ENCODE data around the gene UNK. TPM values are rescaled to one million over a fixed set of nuclear protein-coding genes. Genes with fewer than 3 reads are reported as not detected.

Gene UNK
- total RNA-seq, 4 donors from 2014 or later: 26.5 to 42.5 (median 31.9) TPM

DNA sequence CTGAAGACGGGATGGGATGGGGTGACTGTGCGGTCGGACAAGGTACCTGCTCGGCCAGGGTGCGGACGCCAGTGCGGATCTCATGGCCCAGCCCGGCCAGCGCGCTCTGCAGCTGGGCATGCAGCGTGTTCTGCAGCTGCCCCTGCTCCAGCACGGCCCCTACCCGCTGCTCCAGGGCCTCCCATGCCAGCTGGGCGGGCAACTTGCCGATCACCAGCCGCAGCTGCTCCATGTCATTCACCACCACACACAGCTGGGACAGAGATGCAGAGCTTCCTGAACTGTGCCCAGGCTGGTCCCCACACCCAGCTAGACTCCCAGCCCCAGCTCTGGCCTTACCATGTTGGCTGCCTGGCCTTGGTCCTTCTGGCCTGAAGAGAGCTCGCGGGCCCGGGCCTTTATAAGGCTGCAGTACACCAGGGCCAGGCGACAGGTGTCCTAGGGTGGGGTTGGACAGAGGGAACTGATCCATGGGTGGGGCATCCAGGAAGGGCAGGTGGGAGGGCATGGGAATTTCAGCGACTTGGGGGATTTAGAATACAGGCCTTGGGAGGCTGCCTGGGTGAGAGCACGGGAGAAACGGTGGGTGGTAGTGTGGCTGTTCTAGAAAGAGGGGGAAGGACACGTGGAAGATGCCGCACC, 49.8 kb downstream of the UNK start:
- WGBS, 2 donors: 91 to 95% methylated on average over 20 to 25 of the region's 25 CpGs
- TF ChIP-seq, protein P1, sequence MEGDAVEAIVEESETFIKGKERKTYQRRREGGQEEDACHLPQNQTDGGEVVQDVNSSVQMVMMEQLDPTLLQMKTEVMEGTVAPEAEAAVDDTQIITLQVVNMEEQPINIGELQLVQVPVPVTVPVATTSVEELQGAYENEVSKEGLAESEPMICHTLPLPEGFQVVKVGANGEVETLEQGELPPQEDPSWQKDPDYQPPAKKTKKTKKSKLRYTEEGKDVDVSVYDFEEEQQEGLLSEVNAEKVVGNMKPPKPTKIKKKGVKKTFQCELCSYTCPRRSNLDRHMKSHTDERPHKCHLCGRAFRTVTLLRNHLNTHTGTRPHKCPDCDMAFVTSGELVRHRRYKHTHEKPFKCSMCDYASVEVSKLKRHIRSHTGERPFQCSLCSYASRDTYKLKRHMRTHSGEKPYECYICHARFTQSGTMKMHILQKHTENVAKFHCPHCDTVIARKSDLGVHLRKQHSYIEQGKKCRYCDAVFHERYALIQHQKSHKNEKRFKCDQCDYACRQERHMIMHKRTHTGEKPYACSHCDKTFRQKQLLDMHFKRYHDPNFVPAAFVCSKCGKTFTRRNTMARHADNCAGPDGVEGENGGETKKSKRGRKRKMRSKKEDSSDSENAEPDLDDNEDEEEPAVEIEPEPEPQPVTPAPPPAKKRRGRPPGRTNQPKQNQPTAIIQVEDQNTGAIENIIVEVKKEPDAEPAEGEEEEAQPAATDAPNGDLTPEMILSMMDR (IDR thresholded peaks at IDR 0.05): no peak
- TF ChIP-seq POLR2A (IDR thresholded peaks at IDR 0.05): no peak
- no peak overlapping the region for H3K4me3 ChIP-seq (ENCODE audit: low read depth, poor library complexity, severe bottlenecking)
- DNase-seq (ENCODE audit: low spot score in 2 of 2): no peak
- intact Hi-C loops (cut with DNase I; ENCODE audit: low total_unique reads): no loop called here

DNA sequence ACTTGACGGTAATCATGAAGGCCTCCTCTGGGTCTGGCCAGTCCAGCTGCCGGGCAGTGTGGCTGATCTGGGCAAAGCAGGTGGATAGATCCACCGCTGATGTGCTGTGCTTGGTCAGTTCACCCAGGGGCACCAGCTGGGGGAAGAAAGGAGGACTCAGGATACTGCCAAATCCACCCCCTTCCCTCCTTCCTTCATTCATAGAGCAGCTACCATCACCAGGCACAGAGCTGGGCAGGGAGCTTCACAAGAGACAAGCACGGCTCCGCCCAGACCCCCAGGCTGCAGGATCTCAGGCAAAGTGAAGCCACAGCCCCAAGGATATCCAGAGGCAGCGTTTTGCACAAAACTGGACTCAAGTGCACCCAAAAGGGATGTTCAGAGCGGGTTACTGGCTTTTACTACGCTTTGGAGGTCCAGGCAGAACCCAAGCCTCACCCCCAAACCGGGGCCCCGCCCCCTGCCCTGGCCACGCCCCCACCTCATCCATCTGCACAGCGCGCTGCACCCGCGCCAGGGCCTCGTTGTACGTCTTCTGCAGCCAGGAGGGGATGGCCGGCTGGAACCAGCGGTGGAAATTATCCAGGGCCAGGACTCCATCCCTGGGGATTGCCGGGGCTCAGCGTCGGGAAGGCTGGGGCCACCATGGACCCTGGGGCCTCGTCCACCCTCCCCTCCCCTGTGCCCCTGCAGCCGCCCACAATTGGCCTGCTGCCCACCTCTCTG, 50.5 kb downstream of the UNK start:
- no peak for TF ChIP-seq POLR2A (IDR thresholded peaks at IDR 0.05)
- intact Hi-C loops (cut with DNase I; ENCODE audit: low total_unique reads): no loop called here
- WGBS, 2 donors: 59 to 64% methylated on average over 13 to 24 of the region's 24 CpGs
- no peak for DNase-seq (ENCODE audit: low spot score in 2 of 2)
- no peak overlapping the region for H3K4me3 ChIP-seq (ENCODE audit: low read depth, poor library complexity, severe bottlenecking)

GRCh38 chr17:75835654-75835987, 51.0 kb downstream of the UNK start:
- 65 to 87% methylated on average over 9 of the region's 9 CpGs for WGBS, 2 donors
- intact Hi-C loops (cut with DNase I; ENCODE audit: low total_unique reads): no loop called here
- no peak overlapping the region for H3K4me3 ChIP-seq (ENCODE audit: low read depth, poor library complexity, severe bottlenecking)
- no peak for DNase-seq (ENCODE audit: low spot score in 2 of 2)
- TF ChIP-seq, protein P1 (IDR thresholded peaks at IDR 0.05): no peak
- TF ChIP-seq POLR2A (IDR thresholded peaks at IDR 0.05): no peak

- no peak for DNase-seq (ENCODE audit: low spot score in 2 of 2)
These were observed 52.0 kb downstream of the UNK start for GRCh38 chr17:75836605-75837004.

DNA sequence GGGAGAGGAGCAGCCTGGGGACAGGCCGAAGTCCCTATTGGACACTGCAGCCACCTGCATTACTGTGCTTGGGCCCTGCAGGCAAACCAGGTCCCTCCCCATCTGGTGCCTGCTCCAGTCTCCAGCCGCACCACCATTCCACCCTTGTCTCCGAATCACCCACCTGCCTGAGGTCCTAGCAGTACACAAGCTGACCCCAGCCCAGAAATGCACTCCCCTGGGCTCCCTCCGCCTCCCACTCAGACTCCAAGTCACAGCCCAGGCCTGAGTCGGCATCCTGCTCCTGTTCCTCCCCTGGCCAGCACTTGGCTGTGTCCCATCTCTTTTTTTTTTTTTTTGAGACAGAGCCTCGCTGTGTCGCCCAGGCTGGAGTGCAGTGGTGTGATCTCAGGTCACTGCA, 53.3 kb downstream of the UNK start:
- TF ChIP-seq, protein P1 (IDR thresholded peaks at IDR 0.05): no peak
- no peak for TF ChIP-seq POLR2A (IDR thresholded peaks at IDR 0.05)
- no peak overlapping the region for H3K4me3 ChIP-seq (ENCODE audit: low read depth, poor library complexity, severe bottlenecking)
- no peak for DNase-seq (ENCODE audit: low spot score in 2 of 2)
- 78 to 83% methylated on average over 7 of the region's 7 CpGs for WGBS, 2 donors
- intact Hi-C loops (cut with DNase I; ENCODE audit: low total_unique reads): no loop called here

More at GRCh38 chr17:75836605-75837004, 52.0 kb downstream of the UNK start:
- WGBS, 2 donors: 90 to 94% methylated on average over 9 of the region's 9 CpGs
- no peak for TF ChIP-seq POLR2A (IDR thresholded peaks at IDR 0.05)
- TF ChIP-seq, protein P1 (IDR thresholded peaks at IDR 0.05): no peak
- H3K4me3 ChIP-seq (ENCODE audit: low read depth, poor library complexity, severe bottlenecking): no peak overlapping the region
- intact Hi-C loops (cut with DNase I; ENCODE audit: low total_unique reads): no loop called here

GRCh38 chr17:75838410-75838809, 53.8 kb downstream of the UNK start:
- no peak overlapping the region for H3K4me3 ChIP-seq (ENCODE audit: low read depth, poor library complexity, severe bottlenecking)
- intact Hi-C loops (cut with DNase I; ENCODE audit: low total_unique reads): no loop called here
- WGBS, 2 donors: 91 to 95% methylated on average over 15 of the region's 15 CpGs
- DNase-seq (ENCODE audit: low spot score in 2 of 2): no peak
- TF ChIP-seq, protein P1 (IDR thresholded peaks at IDR 0.05): no peak
- no peak for TF ChIP-seq POLR2A (IDR thresholded peaks at IDR 0.05)
